ENCODE results near the gene CDK15. TPM values are rescaled to one million over a fixed set of nuclear protein-coding genes. Genes with fewer than 3 reads are reported as not detected.

The CDK15 gene
- total and polyA plus RNA-seq, 9 of the 15 experiments (the other 6 are each of a cell fraction or from before 2014, with no cell fraction given): not detected

DNA sequence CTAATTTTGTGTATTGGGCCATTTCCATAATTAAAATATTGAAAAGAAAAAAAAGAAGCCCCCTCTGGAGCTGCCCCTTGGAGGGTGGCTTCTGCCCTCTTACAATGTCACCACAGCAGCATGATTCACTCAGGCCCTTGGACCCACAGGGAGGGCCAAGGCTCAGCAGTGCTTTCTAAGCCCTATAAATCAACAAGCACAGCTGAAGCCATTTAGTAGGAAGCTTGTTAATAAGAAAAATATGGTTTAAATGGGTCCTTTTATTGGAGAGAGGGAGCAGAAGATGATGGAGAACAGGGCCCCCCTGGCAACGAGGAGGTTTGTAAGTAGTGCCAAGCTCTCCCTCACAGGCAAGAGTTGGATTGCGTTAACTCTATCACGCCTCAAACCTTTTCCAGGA is 119.7 kb downstream of the CDK15 start:
- no peaks in the 10 kb centered on the region for H3K79me2 ChIP-seq (ENCODE audit: control insufficient read depth, insufficient read depth, low read length)
- DNase-seq (ENCODE audit: extremely low read depth in 1 of 4, low spot score in 3 of 4) (no peak), FAIRE-seq (no peak), ATAC-seq (no peak)
- no peak overlapping the region for H3K4me2 ChIP-seq (ENCODE audit: insufficient read depth, low read length)
- WGBS (ENCODE audit: insufficient coverage, low coverage, missing lambda C conversion rate): 0% methylated on average over 2 of the region's 3 CpGs
- ChIA-PET CTCF (ENCODE audit: low intra/inter-chr PET ratio) (no interaction called here), POLR2A (no interaction called here)
- H3K36me3 ChIP-seq (ENCODE audit: control insufficient read depth, insufficient read depth, low read length): no peaks in the 10 kb centered on the region
- H3K9ac ChIP-seq (ENCODE audit: insufficient read depth in 1 of 2, low read depth in 2 of 2, low read length in 2 of 2): no peak overlapping the region
- H4K20me1 ChIP-seq (replicated peaks; ENCODE audit: control insufficient read depth, insufficient read depth, low read length): no peaks in the 10 kb centered on the region
- in situ Hi-C loops (cut with MboI) (no loop called here), intact Hi-C loops (cut with micrococcal nuclease) (no loop called here)
- H3K9me1 ChIP-seq (ENCODE audit: control insufficient read depth, insufficient read depth, low read length): no peaks in the 10 kb centered on the region
- TF ChIP-seq CSDE1 (IDR thresholded peaks at IDR 0.05): no peak
- H3K27ac ChIP-seq (ENCODE audit: extremely low read depth, low read depth, low read length): no peak overlapping the region
- no peaks in the 10 kb centered on the region for H3K9me3 ChIP-seq (replicated peaks; ENCODE audit: control insufficient read depth, insufficient read depth, low read depth, low read length)
- peaks cover 5 to 30% of the 10 kb centered on the region in 2 experiments; a peak in 2 of 5 replicates for H3K27me3 ChIP-seq (ENCODE audit: control insufficient read depth in 2 of 2, insufficient read depth in 2 of 2, low read length in 2 of 2)
- no peak overlapping the region for H2AFZ ChIP-seq (ENCODE audit: low read depth, low read length)
- no peak overlapping the region for H3K4me3 ChIP-seq
- no peaks in the 10 kb centered on the region for H3K4me1 ChIP-seq (replicated peaks in 1 of 2; ENCODE audit: control insufficient read depth in 2 of 2, insufficient read depth in 2 of 2, low read length in 2 of 2)
- BruUV-seq (replicated peaks): no TSS peak

DNA sequence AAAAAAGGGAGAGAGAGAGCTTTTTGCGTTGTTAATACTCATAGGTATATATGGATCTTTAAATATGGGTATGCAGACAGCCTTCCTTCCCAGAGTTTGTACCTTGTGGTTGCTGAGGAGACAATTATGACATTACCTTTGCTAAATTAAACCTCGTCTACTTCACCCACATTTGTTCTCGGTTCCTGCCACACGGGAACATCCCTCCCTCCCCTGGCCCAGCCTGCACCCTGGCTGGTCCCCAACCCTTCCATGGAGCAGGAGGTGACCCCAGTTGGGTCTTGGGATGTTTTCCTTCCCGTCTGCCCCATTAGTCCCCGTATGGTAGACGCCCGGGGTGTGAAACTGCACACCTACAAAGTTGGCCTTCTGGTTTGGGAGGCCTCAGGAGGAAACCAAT is 122.0 kb downstream of the CDK15 start:
- Histone ChIP-seq H3K4me1 (replicated peaks in 1 of 2; ENCODE audit: control insufficient read depth in 2 of 2, insufficient read depth in 2 of 2, low read length in 2 of 2) (no peaks in the 10 kb centered on the region), H3K4me2 (ENCODE audit: insufficient read depth, low read length) (no peak overlapping the region), H2AFZ (ENCODE audit: low read depth, low read length) (no peak overlapping the region), H4K20me1 (replicated peaks; ENCODE audit: control insufficient read depth, insufficient read depth, low read length) (no peaks in the 10 kb centered on the region), H3K79me2 (ENCODE audit: control insufficient read depth, insufficient read depth, low read length) (no peaks in the 10 kb centered on the region), H3K9ac (ENCODE audit: insufficient read depth in 1 of 2, low read depth in 2 of 2, low read length in 2 of 2) (no peak overlapping the region), H3K36me3 (ENCODE audit: control insufficient read depth, insufficient read depth, low read length) (no peaks in the 10 kb centered on the region), H3K4me3 (no peak overlapping the region), H3K27ac (ENCODE audit: extremely low read depth, low read depth, low read length) (no peak overlapping the region), H3K27me3 (ENCODE audit: control insufficient read depth in 2 of 2, insufficient read depth in 2 of 2, low read length in 2 of 2) (peaks cover 5 to 42% of the 10 kb centered on the region in 2 experiments; a peak in 2 of 5 replicates), H3K9me3 (replicated peaks; ENCODE audit: control insufficient read depth, insufficient read depth, low read depth, low read length) (no peaks in the 10 kb centered on the region), H3K9me1 (ENCODE audit: control insufficient read depth, insufficient read depth, low read length) (no peaks in the 10 kb centered on the region)
- 0% methylated on average over 8 of the region's 8 CpGs for WGBS (ENCODE audit: insufficient coverage, low coverage, missing lambda C conversion rate)
- BruUV-seq (replicated peaks): no TSS peak
- ATAC-seq (no peak), DNase-seq (ENCODE audit: extremely low read depth in 1 of 4, low spot score in 3 of 4) (no peak), FAIRE-seq (no peak)
- in situ Hi-C loops (cut with MboI) (no loop called here), intact Hi-C loops (cut with micrococcal nuclease) (no loop called here)
- POLR2A ChIA-PET: interaction anchor here (1.6 kb wide), 1 partner anchor 9 kb away, joined by 4 read pairs; no protein-coding TSS in a partner anchor
- TF ChIP-seq, protein P1, sequence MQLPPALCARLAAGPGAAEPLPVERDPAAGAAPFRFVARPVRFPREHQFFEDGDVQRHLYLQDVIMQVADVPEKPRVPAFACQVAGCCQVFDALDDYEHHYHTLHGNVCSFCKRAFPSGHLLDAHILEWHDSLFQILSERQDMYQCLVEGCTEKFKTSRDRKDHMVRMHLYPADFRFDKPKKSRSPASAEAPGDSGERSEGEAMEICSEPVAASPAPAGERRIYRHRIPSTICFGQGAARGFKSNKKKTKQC (CRISPR knock-in tag; IDR thresholded peaks at IDR 0.05): no peak
- no peak for TF ChIP-seq SPI1 (IDR thresholded peaks at IDR 0.05; ENCODE audit: borderline replicate concordance, low read depth, low read length)
- no peak for TF ChIP-seq ZC3H8 (IDR thresholded peaks at IDR 0.05)
- TF ChIP-seq ARNT (IDR thresholded peaks at IDR 0.05): no peak
- TF ChIP-seq, protein P2, sequence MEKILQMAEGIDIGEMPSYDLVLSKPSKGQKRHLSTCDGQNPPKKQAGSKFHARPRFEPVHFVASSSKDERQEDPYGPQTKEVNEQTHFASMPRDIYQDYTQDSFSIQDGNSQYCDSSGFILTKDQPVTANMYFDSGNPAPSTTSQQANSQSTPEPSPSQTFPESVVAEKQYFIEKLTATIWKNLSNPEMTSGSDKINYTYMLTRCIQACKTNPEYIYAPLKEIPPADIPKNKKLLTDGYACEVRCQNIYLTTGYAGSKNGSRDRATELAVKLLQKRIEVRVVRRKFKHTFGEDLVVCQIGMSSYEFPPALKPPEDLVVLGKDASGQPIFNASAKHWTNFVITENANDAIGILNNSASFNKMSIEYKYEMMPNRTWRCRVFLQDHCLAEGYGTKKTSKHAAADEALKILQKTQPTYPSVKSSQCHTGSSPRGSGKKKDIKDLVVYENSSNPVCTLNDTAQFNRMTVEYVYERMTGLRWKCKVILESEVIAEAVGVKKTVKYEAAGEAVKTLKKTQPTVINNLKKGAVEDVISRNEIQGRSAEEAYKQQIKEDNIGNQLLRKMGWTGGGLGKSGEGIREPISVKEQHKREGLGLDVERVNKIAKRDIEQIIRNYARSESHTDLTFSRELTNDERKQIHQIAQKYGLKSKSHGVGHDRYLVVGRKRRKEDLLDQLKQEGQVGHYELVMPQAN (IDR thresholded peaks at IDR 0.05; ENCODE audit: borderline replicate concordance): no peak
- TF ChIP-seq SIX5 (IDR thresholded peaks at IDR 0.05; ENCODE audit: borderline replicate concordance in 1 of 2, insufficient read depth in 1 of 2, low read depth in 1 of 2, low read length in 2 of 2): no peak
- CTCF ChIA-PET (ENCODE audit: low intra/inter-chr PET ratio): no interaction called here

Measured in K562 (cell line).